B cell (primary cell): ENCODE results near the gene MED25. TPM values are rescaled to one million over a fixed set of nuclear protein-coding genes. Genes with fewer than 3 reads are reported as not detected.

ENCODE experiments used
- ATAC-seq: fragments of 200-7000 bp; cut with Tn5 transposase; one replicate; pipeline ENCODE4 v1.10.0; 2021; ENCODE audit warnings: low read depth, mild to moderate bottlenecking, moderate number of reproducible peaks, moderate library complexity
- CTCF ChIA-PET: fragments of 350-600 bp; sonication (Branson Sonifier 250); formaldehyde crosslinking; loops from one replicate; lab custom pipeline; 2021; ENCODE audit warnings: antibody characterized with exemption, inconsistent platforms; lab: Charles Lee
- POLR2A ChIA-PET: fragments of 350-600 bp; sonication (Branson Sonifier 250); formaldehyde crosslinking; loops from one replicate; lab custom pipeline; 2021; ENCODE audit warnings: antibody characterized with exemption; lab: Charles Lee
- DNase-seq: peaks from one replicate; pipeline ENCODE4 v3.0.0; 2013
- H2AFZ ChIP-seq: 2 replicates; pipeline ENCODE4 v1.6.1; 2012; ENCODE audit warnings: mild to moderate bottlenecking, low read depth, low read length; ENCODE audit not compliant: insufficient read depth, poor library complexity, severe bottlenecking
- H3K27ac ChIP-seq, 2 donors: 1 replicate in 1 of 2; 2 replicates in 1 of 2; pipeline ENCODE4 v1.5.1; 2012 to 2013; ENCODE audit warnings: low read length in 2 of 2, mild to moderate bottlenecking in 2 of 2, moderate library complexity in 1 of 2
- H3K27me3 ChIP-seq, 4 experiments: fragments of 200-600 bp in 1 of 4; sonication (generic) in 1 of 4; replicated peaks in 1 of 4; 1 replicate in 2 of 4; 2 replicates in 2 of 4; pipeline versions ENCODE4 v1.6.1 to v1.7.0; 2013 to 2016; ENCODE audit warnings: low read length in 3 of 4, mild to moderate bottlenecking in 2 of 4, mixed read lengths in 1 of 4, moderate library complexity in 1 of 4; ENCODE audit not compliant: insufficient read depth in 4 of 4, control insufficient read depth in 3 of 4; ENCODE audit errors: control extremely low read depth in 1 of 4
- H3K36me3 ChIP-seq, 2 experiments: replicated peaks in 1 of 2; 1 replicate in 1 of 2; 2 replicates in 1 of 2; pipeline versions ENCODE4 v1.6.1 to v1.7.1; 2013; ENCODE audit warnings: low read length in 1 of 2; ENCODE audit not compliant: insufficient read depth in 2 of 2, control insufficient read depth in 1 of 2; ENCODE audit errors: control extremely low read depth in 1 of 2, extremely low read depth in 1 of 2
- H3K4me1 ChIP-seq, 2 donors: fragments of 200-600 bp in 1 of 2; sonication (generic) in 1 of 2; 1 replicate in 1 of 2; 2 replicates in 1 of 2; pipeline versions ENCODE4 v1.5.1 to v1.6.1; 2013 to 2017; ENCODE audit warnings: low read length in 2 of 2; ENCODE audit not compliant: control insufficient read depth in 2 of 2, insufficient read depth in 2 of 2
- H3K4me2 ChIP-seq: replicated peaks from 2 replicates; pipeline ENCODE3; 2012; ENCODE audit warnings: mild to moderate bottlenecking, low read depth, low read length; ENCODE audit not compliant: poor library complexity, severe bottlenecking
- H3K4me3 ChIP-seq, 5 experiments: fragments of 200-600 bp in 1 of 5; sonication (generic) in 1 of 5; 1 replicate in 3 of 5; 2 replicates in 2 of 5; pipeline versions ENCODE4 v1.5.1 to v1.7.0; 2011 to 2016; ENCODE audit warnings: low read length in 4 of 5, mild to moderate bottlenecking in 4 of 5, low read depth in 2 of 5, control low read depth in 1 of 5, moderate library complexity in 1 of 5; ENCODE audit not compliant: insufficient read depth in 1 of 5; ENCODE audit errors: control extremely low read depth in 1 of 5, extremely low read depth in 1 of 5
- H3K79me2 ChIP-seq: fragments of 200-600 bp; sonication (generic); one replicate; pipeline ENCODE4 v1.6.0; 2016; ENCODE audit warnings: low read length; ENCODE audit not compliant: control insufficient read depth, insufficient read depth
- H3K9ac ChIP-seq: fragments of 200-600 bp; sonication (generic); 2 replicates; pipeline ENCODE4 v1.6.1; 2017; ENCODE audit warnings: mild to moderate bottlenecking, low read length, moderate library complexity
- H3K9me3 ChIP-seq, 3 donors: one replicate each; pipeline versions ENCODE4 v1.6.1 to v1.7.1; 2013; ENCODE audit warnings: low read length in 2 of 3; ENCODE audit not compliant: control insufficient read depth in 2 of 3, insufficient read depth in 1 of 3; ENCODE audit errors: control extremely low read depth in 1 of 3
- H4K20me1 ChIP-seq: 2 replicates; pipeline ENCODE4 v1.6.0; 2012; ENCODE audit warnings: mild to moderate bottlenecking, low read length; ENCODE audit not compliant: insufficient read depth, control insufficient read depth, poor library complexity, severe bottlenecking
- H3K27ac Mint-ChIP-seq: one replicate; pipeline ENCODE4 v1.8.0; 2021; ENCODE audit warnings: mixed read lengths
- H3K27me3 Mint-ChIP-seq: one replicate; pipeline ENCODE4 v1.8.0; 2021; ENCODE audit warnings: mixed read lengths
- H3K4me1 Mint-ChIP-seq: one replicate; pipeline ENCODE4 v1.8.0; 2021; ENCODE audit warnings: mixed read lengths
- H3K4me3 Mint-ChIP-seq: one replicate; pipeline ENCODE4 v1.8.0; 2021; ENCODE audit warnings: mixed read lengths
- H3K9me3 Mint-ChIP-seq: one replicate; pipeline ENCODE4 v1.8.0; 2022; ENCODE audit warnings: mixed read lengths; ENCODE audit not compliant: insufficient read depth
- EZH2 ChIP-seq: IDR thresholded peaks from 2 replicates; pipeline ENCODE4 v1.6.1; 2012; ENCODE audit warnings: borderline replicate concordance, low read depth, mild to moderate bottlenecking, moderate library complexity, low read length; ENCODE audit not compliant: insufficient read depth, poor library complexity, severe bottlenecking
- WGBS: methylation state at CpG from one replicate; pipeline ENCODE4 v1.1.5; 2013; ENCODE audit warnings: missing lambda C conversion rate; ENCODE audit not compliant: insufficient coverage; 5-methylcytosine and 5-hydroxymethylcytosine counted together
- intact Hi-C: fragments of 100-400 bp; cut with micrococcal nuclease; formaldehyde crosslinking; loops from one replicate; pipeline ENCODE4 v1.10.0; 2022
- polyA plus RNA-seq: library from polyadenylated mRNA; depleted of rRNA; stranded (reverse); fragments of >200 nt; gene quantifications from 2 replicates; pipeline ENCODE4 v1.2.3, GENCODE V29; 2012
- total RNA-seq, 2 donors: library from RNA; stranded (reverse); fragments of 120-200 nt in 1 of 2; gene quantifications; 1 replicate in 1 of 2; 2 replicates in 1 of 2; pipeline versions ENCODE4 v1.2.3 to v1.2.4, GENCODE V29; 2013 to 2022
- TF ChIP-seq, protein P1 (sequence below): fragments of 200-600 bp; IDR thresholded peaks from one replicate; pipeline ENCODE4 v1.8.0; 2022; ENCODE audit warnings: antibody characterized with exemption, mild to moderate bottlenecking

MED25 gene
- total and polyA plus RNA-seq, 2 donors (not counting 1 experiment from before 2014, with no cell fraction given): 93.0 to 126 TPM

DNA sequence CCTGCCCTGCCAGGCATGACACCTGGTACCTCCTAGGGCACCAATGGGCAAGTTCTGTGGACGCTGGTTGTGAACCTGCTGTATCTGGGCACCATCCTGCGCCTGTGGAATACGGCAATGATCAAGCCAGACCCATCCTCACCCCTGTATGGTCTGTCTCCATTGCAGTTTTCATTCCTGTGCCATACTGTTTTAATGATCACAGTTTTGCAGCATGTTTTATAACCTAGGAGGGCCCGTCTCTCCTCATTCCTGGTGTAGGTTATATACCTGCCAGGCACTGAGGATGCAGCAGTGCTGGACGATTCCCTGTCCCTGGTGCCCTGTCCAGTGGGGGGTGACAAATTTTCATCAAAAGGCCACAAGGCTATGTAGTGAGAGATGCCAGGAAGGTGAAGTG lies 65.0 kb downstream of the MED25 start:
- Histone ChIP-seq H3K4me2 (no peak overlapping the region), H3K4me3 (no peak overlapping the region), H3K4me1 (peaks cover 5 to 11% of the 10 kb centered on the region in 2 donors), H3K36me3 (peaks cover 0 to 62% of the 10 kb centered on the region in 2 experiments), H2AFZ (no peak overlapping the region), H3K9me3 (no peaks in the 10 kb centered on the region), H3K79me2 (peaks cover 7% of the 10 kb centered on the region), H3K9ac (no peak overlapping the region), H4K20me1 (peaks cover 51% of the 10 kb centered on the region), H3K27ac (no peak overlapping the region), H3K27me3 (no peaks in the 10 kb centered on the region)
- Mint-ChIP-seq H3K9me3 (no peaks in the 10 kb centered on the region), H3K27ac (no peak overlapping the region), H3K27me3 (no peaks in the 10 kb centered on the region), H3K4me3 (no peak overlapping the region), H3K4me1 (peaks cover 8% of the 10 kb centered on the region)
- CTCF ChIA-PET: no interaction called here
- intact Hi-C loops: no loop called here
- TF ChIP-seq EZH2: no peak
- TF ChIP-seq, protein P1, sequence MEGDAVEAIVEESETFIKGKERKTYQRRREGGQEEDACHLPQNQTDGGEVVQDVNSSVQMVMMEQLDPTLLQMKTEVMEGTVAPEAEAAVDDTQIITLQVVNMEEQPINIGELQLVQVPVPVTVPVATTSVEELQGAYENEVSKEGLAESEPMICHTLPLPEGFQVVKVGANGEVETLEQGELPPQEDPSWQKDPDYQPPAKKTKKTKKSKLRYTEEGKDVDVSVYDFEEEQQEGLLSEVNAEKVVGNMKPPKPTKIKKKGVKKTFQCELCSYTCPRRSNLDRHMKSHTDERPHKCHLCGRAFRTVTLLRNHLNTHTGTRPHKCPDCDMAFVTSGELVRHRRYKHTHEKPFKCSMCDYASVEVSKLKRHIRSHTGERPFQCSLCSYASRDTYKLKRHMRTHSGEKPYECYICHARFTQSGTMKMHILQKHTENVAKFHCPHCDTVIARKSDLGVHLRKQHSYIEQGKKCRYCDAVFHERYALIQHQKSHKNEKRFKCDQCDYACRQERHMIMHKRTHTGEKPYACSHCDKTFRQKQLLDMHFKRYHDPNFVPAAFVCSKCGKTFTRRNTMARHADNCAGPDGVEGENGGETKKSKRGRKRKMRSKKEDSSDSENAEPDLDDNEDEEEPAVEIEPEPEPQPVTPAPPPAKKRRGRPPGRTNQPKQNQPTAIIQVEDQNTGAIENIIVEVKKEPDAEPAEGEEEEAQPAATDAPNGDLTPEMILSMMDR: no peak
- ATAC-seq (no peak), DNase-seq (no peak)
- WGBS: 100% methylated on average over 5 of the region's 5 CpGs
- POLR2A ChIA-PET: no interaction called here

GRCh38 chr19:49884109-49884508 lies 66.0 kb downstream of the MED25 start:
- DNase-seq (no peak), ATAC-seq (no peak)
- H3K9ac ChIP-seq: no peak overlapping the region
- no peak overlapping the region for H3K4me2 ChIP-seq
- 96% methylated on average over 17 of the region's 18 CpGs for WGBS
- no peak for TF ChIP-seq EZH2
- TF ChIP-seq, protein P1: no peak
- Mint-ChIP-seq H3K27me3 (no peaks in the 10 kb centered on the region), H3K4me3 (no peak overlapping the region), H3K4me1 (peaks cover 2% of the 10 kb centered on the region), H3K27ac (no peak overlapping the region), H3K9me3 (no peaks in the 10 kb centered on the region)
- no peak overlapping the region for H3K27ac ChIP-seq
- H3K79me2 ChIP-seq: peaks cover 4% of the 10 kb centered on the region
- no peaks in the 10 kb centered on the region for H3K9me3 ChIP-seq
- no peak overlapping the region for H2AFZ ChIP-seq
- no peaks in the 10 kb centered on the region for H3K27me3 ChIP-seq
- peaks cover 43% of the 10 kb centered on the region for H4K20me1 ChIP-seq
- H3K4me1 ChIP-seq: peaks cover 0 to under 1% of the 10 kb centered on the region in 2 donors
- intact Hi-C loops: no loop called here
- peaks cover 0 to 56% of the 10 kb centered on the region in 2 experiments for H3K36me3 ChIP-seq
- ChIA-PET POLR2A (no interaction called here), CTCF (no interaction called here)
- H3K4me3 ChIP-seq: no peak overlapping the region
